ENCODE data around the gene CYP2C18.

DNA sequence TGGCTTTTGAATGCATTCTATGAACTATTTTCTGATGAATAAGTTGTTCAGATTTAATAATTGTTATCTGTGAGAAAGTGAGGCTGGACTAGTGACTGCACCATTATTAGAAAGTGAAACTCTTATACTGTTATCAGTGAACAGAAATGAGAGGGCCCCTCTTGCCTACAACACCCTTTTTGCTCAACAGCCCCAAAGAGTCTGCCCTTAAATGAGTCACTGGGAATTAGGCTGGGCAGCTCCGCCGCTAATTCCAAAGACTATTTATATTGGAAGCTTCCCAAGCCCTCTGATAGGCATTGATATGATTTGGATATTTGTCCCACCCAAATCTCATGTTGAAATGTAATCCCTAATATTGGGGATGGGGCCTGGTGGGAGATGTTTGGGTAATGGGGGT is 7.0 kb upstream of the CYP2C18 start:
- TF ChIP-seq, protein P1, sequence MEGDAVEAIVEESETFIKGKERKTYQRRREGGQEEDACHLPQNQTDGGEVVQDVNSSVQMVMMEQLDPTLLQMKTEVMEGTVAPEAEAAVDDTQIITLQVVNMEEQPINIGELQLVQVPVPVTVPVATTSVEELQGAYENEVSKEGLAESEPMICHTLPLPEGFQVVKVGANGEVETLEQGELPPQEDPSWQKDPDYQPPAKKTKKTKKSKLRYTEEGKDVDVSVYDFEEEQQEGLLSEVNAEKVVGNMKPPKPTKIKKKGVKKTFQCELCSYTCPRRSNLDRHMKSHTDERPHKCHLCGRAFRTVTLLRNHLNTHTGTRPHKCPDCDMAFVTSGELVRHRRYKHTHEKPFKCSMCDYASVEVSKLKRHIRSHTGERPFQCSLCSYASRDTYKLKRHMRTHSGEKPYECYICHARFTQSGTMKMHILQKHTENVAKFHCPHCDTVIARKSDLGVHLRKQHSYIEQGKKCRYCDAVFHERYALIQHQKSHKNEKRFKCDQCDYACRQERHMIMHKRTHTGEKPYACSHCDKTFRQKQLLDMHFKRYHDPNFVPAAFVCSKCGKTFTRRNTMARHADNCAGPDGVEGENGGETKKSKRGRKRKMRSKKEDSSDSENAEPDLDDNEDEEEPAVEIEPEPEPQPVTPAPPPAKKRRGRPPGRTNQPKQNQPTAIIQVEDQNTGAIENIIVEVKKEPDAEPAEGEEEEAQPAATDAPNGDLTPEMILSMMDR (optimal IDR thresholded peaks at IDR 0.05 in 1 of 3, IDR thresholded peaks at IDR 0.05 in 1 of 3, conservative IDR thresholded peaks at IDR 0.05 in 1 of 3; ENCODE audit: extremely low read depth in 1 of 3, insufficient read depth in 2 of 3, low read length in 3 of 3) = no peak
- no peak for TF ChIP-seq EZH2 (IDR thresholded peaks at IDR 0.05; ENCODE audit: low read length)
